ENCODE measurements around the gene PRKCA. TPM values are rescaled to one million over a fixed set of nuclear protein-coding genes. Genes with fewer than 3 reads are reported as not detected.

The PRKCA gene
- total RNA-seq, 1 experiment from 2014 or later, result 29.5 TPM

GRCh38 chr17:66569572-66569971, 267.2 kb downstream of the PRKCA start (continued):
- TF ChIP-seq MLX (CRISPR knock-in tag; IDR thresholded peaks at IDR 0.05), result no peak

- no peak for ATAC-seq
- Mint-ChIP-seq H3K36me3 (peaks cover 9% of the 10 kb centered on the region), H3K4me1 (peaks cover 22% of the 10 kb centered on the region), H3K27me3 (ENCODE audit: low read depth) (peaks cover 2% of the 10 kb centered on the region; the same call in 1 of the 2 replicates), H3K27ac (no peak overlapping the region; the same call in 1 of the 2 replicates), H3K4me3 (no peak overlapping the region), H3K9me3 (peaks cover 17% of the 10 kb centered on the region)
- ChIA-PET POLR2A (no interaction called here), CTCF (no interaction called here)
- TF ChIP-seq PRDM15 (CRISPR knock-in tag; IDR thresholded peaks at IDR 0.05), result no peak
- TF ChIP-seq PREB (CRISPR knock-in tag; IDR thresholded peaks at IDR 0.05; ENCODE audit: borderline replicate concordance), result no peak
- no peak for TF ChIP-seq PRRX2 (CRISPR knock-in tag; IDR thresholded peaks at IDR 0.05)
- TF ChIP-seq ZBTB21 (CRISPR knock-in tag; IDR thresholded peaks at IDR 0.05; ENCODE audit: borderline replicate concordance), result no peak
- TF ChIP-seq ZNF425 (CRISPR knock-in tag; conservative IDR thresholded peaks at IDR 0.05), result no peak
- no peak for TF ChIP-seq ZNF416 (CRISPR knock-in tag; IDR thresholded peaks at IDR 0.05)
- TF ChIP-seq ZBTB43 (CRISPR knock-in tag; IDR thresholded peaks at IDR 0.05), result no peak
- TF ChIP-seq NR1H2 (CRISPR knock-in tag; IDR thresholded peaks at IDR 0.05), result no peak
- no peak for TF ChIP-seq IRF1 (CRISPR knock-in tag; IDR thresholded peaks at IDR 0.05)
- TF ChIP-seq GTF2I (CRISPR knock-in tag; conservative IDR thresholded peaks at IDR 0.05), result no peak
- no peak for TF ChIP-seq CTCF (IDR thresholded peaks at IDR 0.05)
- TF ChIP-seq NFATC4 (CRISPR knock-in tag; IDR thresholded peaks at IDR 0.05), result no peak
- TF ChIP-seq NFYB (CRISPR knock-in tag; conservative IDR thresholded peaks at IDR 0.05; ENCODE audit: low read depth), result no peak
- DNase-seq (ENCODE audit: low spot score), result no peak
Observed at GRCh38 chr17:66570447-66571195, 268.2 kb downstream of the PRKCA start.

Measured in WTC11 (cell line).